Colonic mucosa (tissue), 4 donors: ENCODE data around the gene CEP128. TPM values are rescaled to one million over a fixed set of nuclear protein-coding genes. Genes with fewer than 3 reads are reported as not detected.

Source experiments
- DNase-seq: peaks from one replicate; pipeline ENCODE4 v3.0.0-alpha.2; 2020
- H3K27ac ChIP-seq: fragments of 200-600 bp; one replicate; pipeline ENCODE4 v1.8.0; 2021
- H3K27me3 ChIP-seq: fragments of 200-600 bp; one replicate; pipeline ENCODE4 v1.8.0; 2021
- H3K36me3 ChIP-seq: fragments of 200-600 bp; one replicate; pipeline ENCODE4 v1.8.0; 2021
- H3K4me1 ChIP-seq: fragments of 200-600 bp; one replicate; pipeline ENCODE4 v1.8.0; 2021; ENCODE audit warnings: mild to moderate bottlenecking
- H3K4me3 ChIP-seq: fragments of 200-600 bp; one replicate; pipeline ENCODE4 v1.8.0; 2021
- H3K9ac ChIP-seq, 2 donors: one replicate each; pipeline ENCODE4 v1.7.0; 2013; ENCODE audit warnings: control low read depth in 2 of 2, low read depth in 2 of 2, low read length in 2 of 2
- H3K9me3 ChIP-seq: fragments of 200-600 bp; one replicate; pipeline ENCODE4 v1.8.0; 2021
- CTCF ChIP-seq: fragments of 200-600 bp; IDR thresholded peaks from one replicate; pipeline ENCODE4 v1.8.0; 2022; ENCODE audit warnings: antibody characterized with exemption, mild to moderate bottlenecking
- intact Hi-C: fragments of 100-400 bp; cut with DNase I; formaldehyde crosslinking; loops from one replicate; pipeline ENCODE4 v1.14.1; 2022
- total RNA-seq, 2 donors: library from RNA; stranded (reverse); fragmentation: NEBNext Ultra II Directional in 1 of 2; extraction: Animal tissue kit (Norgen Biotek cat#: 25700) in 1 of 2; gene quantifications; one replicate each; pipeline ENCODE4 v1.2.1, GENCODE V29; 2021
- donor health status: healthy.
- donor health status: DM: no; HTN: no; CAD: no.
- donor health status: DM: no; HTN: no; CAD: no.

The CEP128 gene
- total RNA-seq, 2 donors from 2014 or later: 4.4 to 11.6 TPM

DNA sequence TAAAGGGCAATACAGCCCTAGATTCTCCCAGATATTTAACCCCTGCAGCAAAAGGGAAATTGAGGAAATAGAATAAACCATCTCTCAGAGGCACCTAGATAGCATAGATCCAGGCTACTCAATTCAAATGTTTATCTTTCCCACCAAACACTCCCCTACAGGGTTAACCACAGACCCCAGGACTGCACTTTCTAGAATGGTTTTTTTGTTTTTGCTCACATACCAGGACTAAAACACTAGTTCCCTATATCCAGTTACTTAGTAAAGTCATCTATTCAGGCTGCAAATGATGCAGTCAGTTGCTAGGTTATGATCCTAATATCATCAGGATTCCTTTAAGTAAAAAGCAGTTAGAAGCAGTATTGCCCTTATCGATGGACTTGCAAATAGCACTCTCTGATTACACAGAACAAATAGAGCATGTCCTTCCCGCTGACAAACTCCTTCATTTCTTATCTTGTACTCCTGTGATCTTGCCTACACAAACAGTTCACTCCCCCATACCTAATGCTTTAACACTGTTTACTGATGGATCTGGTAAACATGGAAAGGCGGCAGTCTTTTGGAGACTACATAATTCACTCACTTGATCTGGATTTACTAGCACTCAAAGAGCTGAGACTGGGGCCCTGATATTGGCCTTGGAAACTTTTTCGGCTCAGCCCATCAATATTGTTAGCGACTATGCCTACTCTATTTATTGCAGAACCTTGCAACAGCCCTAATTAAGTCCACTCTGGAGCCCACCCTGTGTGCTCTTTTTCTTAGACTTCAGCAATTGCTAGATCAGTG, 473.0 kb downstream of the CEP128 start:
- intact Hi-C loops: no loop called here
- H3K27me3 ChIP-seq: no peaks in the 10 kb centered on the region
- H3K9me3 ChIP-seq: no peaks in the 10 kb centered on the region
- no peaks in the 10 kb centered on the region for H3K36me3 ChIP-seq
- no peak overlapping the region for H3K9ac ChIP-seq
- H3K4me1 ChIP-seq: no peaks in the 10 kb centered on the region
- DNase-seq: no peak
- no peak overlapping the region for H3K4me3 ChIP-seq
- no peak for TF ChIP-seq CTCF
- no peak overlapping the region for H3K27ac ChIP-seq

DNA sequence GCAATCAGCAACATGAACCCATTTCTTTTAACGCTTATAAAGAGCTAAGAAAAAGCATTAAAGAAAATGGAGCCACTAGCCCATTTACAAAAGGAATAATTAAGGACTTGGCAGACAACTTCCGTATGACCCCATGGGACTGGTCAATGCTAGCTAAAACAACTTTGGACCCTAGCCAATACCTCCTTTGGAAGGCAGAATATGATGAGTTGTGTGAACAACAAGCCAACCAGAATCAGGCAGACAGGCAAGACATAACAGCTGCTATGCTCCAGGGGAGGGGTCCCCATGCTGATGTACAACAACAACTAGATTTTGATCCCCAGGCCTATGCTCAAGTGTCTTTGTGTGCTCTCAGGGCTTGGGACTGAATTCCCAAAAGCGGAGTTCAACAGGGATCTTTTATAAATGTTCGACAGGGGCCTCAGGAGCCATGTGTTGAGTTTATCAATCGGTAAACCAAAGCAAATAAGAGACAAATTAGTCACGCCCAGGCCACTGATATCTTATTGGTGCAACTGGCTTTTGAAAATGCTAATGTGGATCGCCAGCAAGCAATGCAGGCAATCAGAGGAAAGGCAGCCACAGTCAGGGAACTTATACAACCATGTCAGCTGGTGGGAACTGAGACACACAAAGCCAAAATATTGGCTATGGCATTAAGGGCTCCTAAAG, 475.9 kb downstream of the CEP128 start:
- Histone ChIP-seq H3K9me3 (no peaks in the 10 kb centered on the region), H3K27me3 (no peaks in the 10 kb centered on the region), H3K27ac (no peak overlapping the region), H3K4me1 (no peaks in the 10 kb centered on the region), H3K9ac (no peak overlapping the region), H3K36me3 (no peaks in the 10 kb centered on the region), H3K4me3 (no peak overlapping the region)
- no peak for DNase-seq
- TF ChIP-seq CTCF: no peak
- intact Hi-C loops: no loop called here

DNA sequence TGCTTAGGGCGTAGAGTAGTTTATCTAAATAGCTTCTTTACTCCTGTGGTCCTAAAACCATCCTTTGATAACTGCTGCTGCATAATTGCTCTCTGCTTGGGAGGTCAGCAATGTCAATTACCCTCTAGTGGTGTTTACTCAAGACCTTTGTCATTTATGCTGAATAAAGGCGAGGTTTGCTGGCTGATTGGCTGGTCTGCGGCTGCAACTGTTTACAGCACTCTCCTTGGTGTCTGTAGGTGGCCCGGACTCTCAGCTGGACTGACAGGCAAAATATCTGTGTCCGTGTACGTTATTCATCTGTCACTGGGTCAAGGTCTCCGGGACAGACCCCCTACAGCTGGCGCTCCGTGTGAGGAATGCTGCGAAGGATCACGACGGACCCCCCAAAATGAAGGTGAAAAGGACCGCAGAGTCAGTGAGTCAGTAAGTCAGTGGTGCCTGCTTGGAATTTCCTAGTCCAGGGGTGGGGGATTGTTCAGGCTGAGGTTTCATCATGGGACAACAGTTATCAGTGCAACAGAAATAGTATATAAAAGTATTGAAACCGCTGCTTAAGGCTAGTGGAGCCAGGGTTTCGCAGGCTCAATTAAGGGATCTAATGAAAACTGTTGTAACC, 476.9 kb downstream of the CEP128 start:
- intact Hi-C loops: no loop called here
- no peaks in the 10 kb centered on the region for H3K27me3 ChIP-seq
- H3K9ac ChIP-seq: no peak overlapping the region
- no peaks in the 10 kb centered on the region for H3K36me3 ChIP-seq
- no peak overlapping the region for H3K4me3 ChIP-seq
- no peak overlapping the region for H3K27ac ChIP-seq
- H3K4me1 ChIP-seq: no peaks in the 10 kb centered on the region
- TF ChIP-seq CTCF: no peak
- no peak for DNase-seq
- no peaks in the 10 kb centered on the region for H3K9me3 ChIP-seq

GRCh38 chr14:80456209-80456608, 485.3 kb downstream of the CEP128 start:
- no peaks in the 10 kb centered on the region for H3K36me3 ChIP-seq
- no peaks in the 10 kb centered on the region for H3K9me3 ChIP-seq
- H3K9ac ChIP-seq: no peak overlapping the region
- no peaks in the 10 kb centered on the region for H3K4me1 ChIP-seq
- TF ChIP-seq CTCF: no peak
- intact Hi-C loops: no loop called here
- H3K27me3 ChIP-seq: no peaks in the 10 kb centered on the region
- H3K4me3 ChIP-seq: no peak overlapping the region
- no peak overlapping the region for H3K27ac ChIP-seq
- no peak for DNase-seq

GRCh38 chr14:80455031-80455430, 486.5 kb downstream of the CEP128 start:
- TF ChIP-seq CTCF: no peak
- DNase-seq: no peak
- no peaks in the 10 kb centered on the region for H3K4me1 ChIP-seq
- no peak overlapping the region for H3K27ac ChIP-seq
- H3K4me3 ChIP-seq: no peak overlapping the region
- intact Hi-C loops: no loop called here
- H3K9me3 ChIP-seq: peaks cover 4% of the 10 kb centered on the region
- H3K9ac ChIP-seq: no peak overlapping the region
- H3K36me3 ChIP-seq: no peaks in the 10 kb centered on the region
- H3K27me3 ChIP-seq: no peaks in the 10 kb centered on the region
